ENCODE data around the gene HSFX3. TPM values are rescaled to one million over a fixed set of nuclear protein-coding genes. Genes with fewer than 3 reads are reported as not detected.

Gene HSFX3
- total and polyA plus RNA-seq, 2 experiments from 2014 or later, result not detected

GRCh38 chrX:149512225-149512885 lies 37.4 kb downstream of the HSFX3 start:
- Mint-ChIP-seq H3K4me3 (no peak overlapping the region), H3K27ac (no peak overlapping the region; the same call in 1 of the 2 replicates), H3K4me1 (peaks cover 9% of the 10 kb centered on the region; the same call in 2 of the 3 replicates), H3K36me3 (ENCODE audit: low read depth) (no peaks in the 10 kb centered on the region), H3K9me3 (no peaks in the 10 kb centered on the region), H3K27me3 (ENCODE audit: insufficient read depth, low read depth, poor library complexity) (peaks cover 3% of the 10 kb centered on the region)
- no peaks in the 10 kb centered on the region for H3K79me2 ChIP-seq (replicated peaks; ENCODE audit: insufficient read depth)
- no peaks in the 10 kb centered on the region for H3K36me3 ChIP-seq (ENCODE audit: insufficient read depth)
- no peaks in the 10 kb centered on the region for H3F3A ChIP-seq (replicated peaks; ENCODE audit: low read depth)
- no peak overlapping the region for H3K4me2 ChIP-seq
- no peaks in the 10 kb centered on the region for H3K4me1 ChIP-seq (ENCODE audit: insufficient read depth)
- no peak overlapping the region for H3K4me3 ChIP-seq
- DNase-seq (ENCODE audit: low spot score) (peak; percentile 61), ATAC-seq (peak; percentile 90)
- no peaks in the 10 kb centered on the region for H3K27me3 ChIP-seq (ENCODE audit: insufficient read depth)
- H3K9me2 ChIP-seq (ENCODE audit: insufficient read depth), result no peaks in the 10 kb centered on the region
- no peak for TF ChIP-seq STAT1 (IDR thresholded peaks at IDR 0.05; ENCODE audit: unreplicated experiment)
- TF ChIP-seq NANOG (IDR thresholded peaks at IDR 0.05; ENCODE audit: borderline replicate concordance), result no peak
- TF ChIP-seq ZNF462 (CRISPR knock-in tag; IDR thresholded peaks at IDR 0.05), result no peak; the same call in 1 of the 2 replicates
- TF ChIP-seq EZH2phosphoT487 (IDR thresholded peaks at IDR 0.05; ENCODE audit: unreplicated experiment), result no peak
- no peak for TF ChIP-seq ETS1 (IDR thresholded peaks at IDR 0.05)
- no peak for TF ChIP-seq CREB1 (CRISPR knock-in tag; IDR thresholded peaks at IDR 0.05; ENCODE audit: low read depth)
- TF ChIP-seq, protein P1, sequence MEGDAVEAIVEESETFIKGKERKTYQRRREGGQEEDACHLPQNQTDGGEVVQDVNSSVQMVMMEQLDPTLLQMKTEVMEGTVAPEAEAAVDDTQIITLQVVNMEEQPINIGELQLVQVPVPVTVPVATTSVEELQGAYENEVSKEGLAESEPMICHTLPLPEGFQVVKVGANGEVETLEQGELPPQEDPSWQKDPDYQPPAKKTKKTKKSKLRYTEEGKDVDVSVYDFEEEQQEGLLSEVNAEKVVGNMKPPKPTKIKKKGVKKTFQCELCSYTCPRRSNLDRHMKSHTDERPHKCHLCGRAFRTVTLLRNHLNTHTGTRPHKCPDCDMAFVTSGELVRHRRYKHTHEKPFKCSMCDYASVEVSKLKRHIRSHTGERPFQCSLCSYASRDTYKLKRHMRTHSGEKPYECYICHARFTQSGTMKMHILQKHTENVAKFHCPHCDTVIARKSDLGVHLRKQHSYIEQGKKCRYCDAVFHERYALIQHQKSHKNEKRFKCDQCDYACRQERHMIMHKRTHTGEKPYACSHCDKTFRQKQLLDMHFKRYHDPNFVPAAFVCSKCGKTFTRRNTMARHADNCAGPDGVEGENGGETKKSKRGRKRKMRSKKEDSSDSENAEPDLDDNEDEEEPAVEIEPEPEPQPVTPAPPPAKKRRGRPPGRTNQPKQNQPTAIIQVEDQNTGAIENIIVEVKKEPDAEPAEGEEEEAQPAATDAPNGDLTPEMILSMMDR (conservative IDR thresholded peaks at IDR 0.05; ENCODE audit: low read depth in 2 of 2), result peak; percentile 58 to 73
- no peaks in the 10 kb centered on the region for H4K20me1 ChIP-seq (replicated peaks; ENCODE audit: insufficient read depth)
- H3K27ac ChIP-seq (ENCODE audit: low read depth), result no peak overlapping the region
- H2AFZ ChIP-seq, result no peak overlapping the region
